HAP-1 (cell line): ENCODE measurements around the gene ARL5A.

Experiments
- DNase-seq, 2 experiments: peaks; one replicate each; pipeline ENCODE4 v3.0.0-alpha.2; 2016 to 2020; ENCODE audit warnings: low spot score in 2 of 2
- H3K27me3 ChIP-seq: fragments of 250-450 bp; sonication (Bioruptor Pico); 2 replicates; pipeline ENCODE4 v1.5.1; 2020; ENCODE audit warnings: low read depth, mild to moderate bottlenecking, moderate library complexity
- H3K36me3 ChIP-seq: fragments of 250-450 bp; sonication (Bioruptor Pico); replicated peaks from 2 replicates; pipeline ENCODE4 v1.5.1; 2020; ENCODE audit warnings: mild to moderate bottlenecking
- H3K4me1 ChIP-seq: fragments of 250-450 bp; sonication (Bioruptor Pico); 2 replicates; pipeline ENCODE4 v1.5.1; 2020; ENCODE audit warnings: mild to moderate bottlenecking
- H3K4me3 ChIP-seq: fragments of 250-450 bp; sonication (Bioruptor Pico); 2 replicates; pipeline ENCODE4 v1.5.1; 2020; ENCODE audit warnings: mild to moderate bottlenecking, moderate library complexity
- H3K9me3 ChIP-seq: fragments of 250-450 bp; sonication (Bioruptor Pico); 2 replicates; pipeline ENCODE4 v1.5.1; 2020; ENCODE audit warnings: mild to moderate bottlenecking, moderate library complexity
- in situ Hi-C: fragments of 300-500 bp; cut with MboI; formaldehyde crosslinking; loops from 3 replicates; pipeline ENCODE4 v1.14.3; 2020; ENCODE audit warnings: low sequenced_read_pairs, inconsistent platforms, mixed read lengths

ARL5A gene

GRCh38 chr2:151780938-151781337 is 47.3 kb downstream of the ARL5A start:
- Histone ChIP-seq H3K36me3 (peaks cover 10% of the 10 kb centered on the region; the same call in 1 of the 2 replicates), H3K4me1 (no peaks in the 10 kb centered on the region), H3K4me3 (no peak overlapping the region), H3K9me3 (no peaks in the 10 kb centered on the region), H3K27me3 (no peaks in the 10 kb centered on the region)
- DNase-seq: no peak
- in situ Hi-C loops: no loop called here

GRCh38 chr2:151777935-151778334 is 50.3 kb downstream of the ARL5A start:
- 0 out of 2 replicates have a peak, but pooled peaks cover 3% of the 10 kb centered on the region for H3K36me3 ChIP-seq
- in situ Hi-C loops: no loop called here

GRCh38 chr2:151777487-151777886 is 50.7 kb downstream of the ARL5A start:
- in situ Hi-C loops: no loop called here

More at GRCh38 chr2:151777935-151778334, 50.3 kb downstream of the ARL5A start:
- H3K27me3 ChIP-seq: no peaks in the 10 kb centered on the region
- no peaks in the 10 kb centered on the region for H3K9me3 ChIP-seq
- H3K4me1 ChIP-seq: peaks cover 9% of the 10 kb centered on the region
- no peak overlapping the region for H3K4me3 ChIP-seq
- no peak for DNase-seq

GRCh38 chr2:151776367-151776766 is 51.9 kb downstream of the ARL5A start:
- in situ Hi-C loops: no loop called here
- no peaks in the 10 kb centered on the region for H3K27me3 ChIP-seq
- H3K4me1 ChIP-seq: peaks cover 9% of the 10 kb centered on the region
- no peak for DNase-seq
- H3K9me3 ChIP-seq: no peaks in the 10 kb centered on the region
- H3K4me3 ChIP-seq: no peak overlapping the region
- 0 out of 2 replicates have a peak, but pooled peaks cover 3% of the 10 kb centered on the region for H3K36me3 ChIP-seq

More at GRCh38 chr2:151777487-151777886, 50.7 kb downstream of the ARL5A start:
- Histone ChIP-seq H3K4me1 (peaks cover 9% of the 10 kb centered on the region), H3K9me3 (no peaks in the 10 kb centered on the region), H3K4me3 (no peak overlapping the region), H3K27me3 (no peaks in the 10 kb centered on the region), H3K36me3 (0 out of 2 replicates have a peak, but pooled peaks cover 3% of the 10 kb centered on the region)
- no peak for DNase-seq

GRCh38 chr2:151775057-151775740 is 53.0 kb downstream of the ARL5A start:
- Histone ChIP-seq H3K4me3 (no peak overlapping the region), H3K4me1 (peaks cover 9% of the 10 kb centered on the region), H3K9me3 (no peaks in the 10 kb centered on the region), H3K36me3 (0 out of 2 replicates have a peak, but pooled peaks cover 3% of the 10 kb centered on the region), H3K27me3 (no peaks in the 10 kb centered on the region)
- in situ Hi-C loops: no loop called here
- no peak for DNase-seq

GRCh38 chr2:151774506-151774905 is 53.7 kb downstream of the ARL5A start:
- Histone ChIP-seq H3K27me3 (no peaks in the 10 kb centered on the region), H3K36me3 (0 out of 2 replicates have a peak, but pooled peaks cover 3% of the 10 kb centered on the region), H3K9me3 (no peaks in the 10 kb centered on the region), H3K4me3 (no peak overlapping the region), H3K4me1 (peaks cover 9% of the 10 kb centered on the region)
- peak in 1 of 2 experiments; percentile 84 for DNase-seq
- in situ Hi-C loops: no loop called here

GRCh38 chr2:151771599-151772358 is 56.4 kb downstream of the ARL5A start:
- peaks cover 9% of the 10 kb centered on the region for H3K4me1 ChIP-seq
- no peak overlapping the region for H3K4me3 ChIP-seq
- H3K36me3 ChIP-seq: 0 out of 2 replicates have a peak, but pooled peaks cover 3% of the 10 kb centered on the region
- no peaks in the 10 kb centered on the region for H3K27me3 ChIP-seq
- H3K9me3 ChIP-seq: no peaks in the 10 kb centered on the region
- in situ Hi-C loops: no loop called here
- DNase-seq: no peak

GRCh38 chr2:151770995-151771394 is 57.2 kb downstream of the ARL5A start:
- H3K9me3 ChIP-seq: no peaks in the 10 kb centered on the region
- DNase-seq: no peak
- H3K4me1 ChIP-seq: peaks cover 9% of the 10 kb centered on the region
- no peaks in the 10 kb centered on the region for H3K27me3 ChIP-seq
- H3K4me3 ChIP-seq: no peak overlapping the region
- no peaks in the 10 kb centered on the region for H3K36me3 ChIP-seq
- in situ Hi-C loops: no loop called here

GRCh38 chr2:151769606-151770005 is 58.6 kb downstream of the ARL5A start:
- no peak overlapping the region for H3K4me3 ChIP-seq
- DNase-seq: no peak
- H3K4me1 ChIP-seq: peaks cover 5% of the 10 kb centered on the region
- no peaks in the 10 kb centered on the region for H3K9me3 ChIP-seq
- H3K36me3 ChIP-seq: no peaks in the 10 kb centered on the region
- in situ Hi-C loops: no loop called here
- H3K27me3 ChIP-seq: no peaks in the 10 kb centered on the region

GRCh38 chr2:151767536-151767935 is 60.7 kb downstream of the ARL5A start:
- no peaks in the 10 kb centered on the region for H3K9me3 ChIP-seq
- H3K27me3 ChIP-seq: no peaks in the 10 kb centered on the region
- H3K4me3 ChIP-seq: no peak overlapping the region
- in situ Hi-C loops: no loop called here
- H3K36me3 ChIP-seq: no peaks in the 10 kb centered on the region
- no peaks in the 10 kb centered on the region for H3K4me1 ChIP-seq
- no peak for DNase-seq

- Histone ChIP-seq H3K9me3 (no peaks in the 10 kb centered on the region), H3K36me3 (no peaks in the 10 kb centered on the region), H3K27me3 (no peaks in the 10 kb centered on the region), H3K4me1 (no peaks in the 10 kb centered on the region), H3K4me3 (no peak overlapping the region)
- in situ Hi-C loops: no loop called here
- no peak for DNase-seq
Measured at GRCh38 chr2:151766437-151767153, 61.6 kb downstream of the ARL5A start.

- H3K4me3 ChIP-seq: no peak overlapping the region
- no peaks in the 10 kb centered on the region for H3K4me1 ChIP-seq
Measured at GRCh38 chr2:151765760-151766410, 62.3 kb downstream of the ARL5A start.

GRCh38 chr2:151762694-151763093 is 65.5 kb downstream of the ARL5A start:
- no peaks in the 10 kb centered on the region for H3K36me3 ChIP-seq
- no peaks in the 10 kb centered on the region for H3K27me3 ChIP-seq
- in situ Hi-C loops: no loop called here
- H3K9me3 ChIP-seq: no peaks in the 10 kb centered on the region
- H3K4me3 ChIP-seq: no peak overlapping the region
- no peak for DNase-seq
- no peaks in the 10 kb centered on the region for H3K4me1 ChIP-seq

More at GRCh38 chr2:151765760-151766410, 62.3 kb downstream of the ARL5A start:
- in situ Hi-C loops: no loop called here
- Histone ChIP-seq H3K36me3 (no peaks in the 10 kb centered on the region), H3K27me3 (no peaks in the 10 kb centered on the region), H3K9me3 (no peaks in the 10 kb centered on the region)
- no peak for DNase-seq
